Endodermal cell (in vitro differentiated cells): Measurements from ENCODE around the gene TMTC1. TPM values are rescaled to one million over a fixed set of nuclear protein-coding genes. Genes with fewer than 3 reads are reported as not detected.
A peak's percentile ranks its signal among the peaks of the same experiment; 100 is the strongest.

Source experiments
- DNase-seq: peaks from one replicate; pipeline ENCODE4 v3.0.0-alpha.2; 2017
- H3K27ac ChIP-seq: 2 replicates; pipeline ENCODE4 v1.5.1; 2013; ENCODE audit warnings: mild to moderate bottlenecking, low read depth, low read length, moderate library complexity
- H3K27me3 ChIP-seq: 2 replicates; pipeline ENCODE4 v1.6.1; 2013; ENCODE audit warnings: mild to moderate bottlenecking, low read length, moderate library complexity; ENCODE audit not compliant: insufficient read depth, control insufficient read depth, poor library complexity, severe bottlenecking
- H3K36me3 ChIP-seq: 2 replicates; pipeline ENCODE4 v1.7.0; 2013; ENCODE audit warnings: mild to moderate bottlenecking, low read length, moderate library complexity; ENCODE audit not compliant: control insufficient read depth, insufficient read depth
- H3K4me1 ChIP-seq: one replicate; pipeline ENCODE4 v1.7.0; 2013; ENCODE audit warnings: low read length; ENCODE audit not compliant: control insufficient read depth, insufficient read depth
- H3K4me3 ChIP-seq: 2 replicates; pipeline ENCODE4 v1.5.1; 2013; ENCODE audit warnings: mild to moderate bottlenecking, low read length, moderate library complexity
- H3K9ac ChIP-seq: 2 replicates; pipeline ENCODE4 v1.6.1; 2013; ENCODE audit warnings: mild to moderate bottlenecking, low read length, moderate library complexity; ENCODE audit not compliant: poor library complexity, severe bottlenecking; ENCODE audit errors: extremely low read depth
- H3K9me3 ChIP-seq: 2 replicates; pipeline ENCODE4 v1.6.1; 2013; ENCODE audit warnings: mild to moderate bottlenecking, low read length, moderate library complexity; ENCODE audit not compliant: control insufficient read depth
- H3K27ac Mint-ChIP-seq: 2 replicates; pipeline ENCODE4 v1.8.0; 2020; ENCODE audit warnings: mixed read lengths
- H3K27me3 Mint-ChIP-seq: 2 replicates; pipeline ENCODE4 v1.8.0; 2021; ENCODE audit warnings: mild to moderate bottlenecking, mixed read lengths; ENCODE audit not compliant: insufficient read depth
- H3K36me3 Mint-ChIP-seq: 2 replicates; pipeline ENCODE4 v1.8.0; 2020; ENCODE audit warnings: low read depth, mixed read lengths
- H3K4me1 Mint-ChIP-seq: 2 replicates; pipeline ENCODE4 v1.8.0; 2020; ENCODE audit warnings: mixed read lengths
- H3K4me3 Mint-ChIP-seq: 2 replicates; pipeline ENCODE4 v1.8.0; 2020; ENCODE audit warnings: mild to moderate bottlenecking, moderate library complexity, mixed read lengths
- H3K9me3 Mint-ChIP-seq: 2 replicates; pipeline ENCODE4 v1.8.0; 2020; ENCODE audit warnings: mild to moderate bottlenecking, mixed read lengths
- CTCF ChIP-seq: fragments of 200-600 bp; sonication (generic); conservative IDR thresholded peaks from 2 replicates; pipeline ENCODE4 v1.5.0; 2021; ENCODE audit warnings: antibody characterized with exemption, mild to moderate bottlenecking
- WGBS, 2 experiments: methylation state at CpG; one replicate each; pipeline versions ENCODE4 v1.1.5 to v1.1.7; 2013; ENCODE audit warnings: missing lambda C conversion rate in 2 of 2, mixed read lengths in 1 of 2; ENCODE audit not compliant: insufficient coverage in 1 of 2, insufficient read length in 1 of 2; 5-methylcytosine and 5-hydroxymethylcytosine counted together
- total RNA-seq, 2 donors: library from RNA; stranded (reverse); fragmentation: NEBNext Ultra II Directional in 1 of 2; extraction: Animal tissue kit (Norgen Biotek cat#: 25700) in 1 of 2; gene quantifications; 2 replicates in 1 of 2; 3 replicates in 1 of 2; pipeline ENCODE4 v1.2.1, GENCODE V29; 2021

The TMTC1 gene
- total RNA-seq, 2 donors from 2014 or later: 31.6 to 71.0 TPM

- Mint-ChIP-seq H3K4me1 (peaks cover 27% of the 10 kb centered on the region), H3K4me3 (no peak overlapping the region), H3K27ac (no peak overlapping the region), H3K27me3 (no peaks in the 10 kb centered on the region), H3K36me3 (peaks cover 12% of the 10 kb centered on the region), H3K9me3 (no peaks in the 10 kb centered on the region)
- 89% methylated on average over 2 of the region's 3 CpGs; no CpG with 5 or more reads in 1 of the 2 experiments for WGBS, 2 experiments
- H3K9me3 ChIP-seq: no peaks in the 10 kb centered on the region
- no peak overlapping the region for H3K27ac ChIP-seq
- no peaks in the 10 kb centered on the region for H3K36me3 ChIP-seq
- DNase-seq: no peak
- no peak for TF ChIP-seq CTCF
- H3K4me3 ChIP-seq: no peak overlapping the region
- no peaks in the 10 kb centered on the region for H3K4me1 ChIP-seq
- H3K27me3 ChIP-seq: no peaks in the 10 kb centered on the region
- H3K9ac ChIP-seq: no peak overlapping the region
Observed at GRCh38 chr12:29695800-29696199, 87.9 kb downstream of the TMTC1 start.

DNA sequence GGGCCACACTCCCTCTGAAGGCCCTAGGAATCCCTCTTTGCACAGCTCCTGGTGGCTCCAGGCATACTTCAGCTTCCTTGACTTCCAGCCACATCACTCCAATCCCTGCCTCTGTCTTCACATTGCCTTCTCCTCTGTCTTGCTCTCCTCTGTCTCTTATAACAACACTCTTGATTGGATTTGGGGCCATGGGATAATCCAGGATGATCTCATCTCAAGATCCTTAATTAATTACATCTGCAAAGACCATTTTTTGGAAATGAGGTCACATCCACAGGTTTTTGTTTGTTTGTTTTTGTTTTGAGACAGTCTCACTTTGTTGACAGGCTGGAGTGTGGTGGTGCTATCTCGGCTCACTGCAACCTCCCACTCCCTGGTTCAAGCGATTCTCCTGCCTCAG lies 88.7 kb downstream of the TMTC1 start:
- no peaks in the 10 kb centered on the region for H3K9me3 Mint-ChIP-seq
- Histone ChIP-seq H3K4me1 (no peaks in the 10 kb centered on the region), H3K36me3 (no peaks in the 10 kb centered on the region), H3K27ac (no peak overlapping the region), H3K27me3 (no peaks in the 10 kb centered on the region), H3K4me3 (no peak overlapping the region), H3K9ac (no peak overlapping the region), H3K9me3 (no peaks in the 10 kb centered on the region)
- 87 to 95% methylated on average over 2 of the region's 2 CpGs for WGBS, 2 experiments
- DNase-seq: no peak
- TF ChIP-seq CTCF: no peak
- peaks cover 9% of the 10 kb centered on the region for H3K36me3 Mint-ChIP-seq
- no peaks in the 10 kb centered on the region for H3K27me3 Mint-ChIP-seq
- H3K27ac Mint-ChIP-seq: peak overlapping the region; percentile 0
- H3K4me3 Mint-ChIP-seq: no peak overlapping the region
- H3K4me1 Mint-ChIP-seq: peaks cover 29% of the 10 kb centered on the region

DNA sequence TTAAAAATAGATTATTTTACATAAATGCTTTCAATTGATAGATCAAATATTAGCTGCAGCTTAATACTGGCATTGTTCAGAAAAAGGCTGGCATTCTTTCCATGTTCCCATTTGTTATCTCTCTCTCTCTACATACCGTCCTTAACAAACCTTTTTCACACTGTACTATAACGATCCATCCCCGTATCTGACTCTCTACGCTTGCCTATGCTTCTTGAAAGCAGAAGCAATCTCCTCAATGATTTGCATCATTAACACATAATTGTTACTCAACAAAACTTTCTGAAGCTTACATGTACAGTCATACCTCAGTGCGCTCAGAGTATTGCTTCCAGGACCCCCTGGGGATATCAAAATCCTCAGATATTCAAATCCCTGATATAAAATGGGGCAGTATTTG lies 89.7 kb downstream of the TMTC1 start:
- H3K27ac Mint-ChIP-seq: no peak overlapping the region
- H3K36me3 Mint-ChIP-seq: peaks cover 16% of the 10 kb centered on the region
- Histone ChIP-seq H3K9ac (no peak overlapping the region), H3K27ac (no peak overlapping the region), H3K27me3 (no peaks in the 10 kb centered on the region), H3K4me1 (no peaks in the 10 kb centered on the region), H3K4me3 (no peak overlapping the region), H3K36me3 (peaks cover 2% of the 10 kb centered on the region), H3K9me3 (no peaks in the 10 kb centered on the region)
- no peak for TF ChIP-seq CTCF
- H3K4me1 Mint-ChIP-seq: peaks cover 29% of the 10 kb centered on the region
- H3K27me3 Mint-ChIP-seq: no peaks in the 10 kb centered on the region
- no peak overlapping the region for H3K4me3 Mint-ChIP-seq
- no peak for DNase-seq
- 93 to 96% methylated on average over 2 to 5 of the region's 5 CpGs for WGBS, 2 experiments
- H3K9me3 Mint-ChIP-seq: peaks cover 3% of the 10 kb centered on the region
